Coronary artery (tissue), 2 donors: Measurements from ENCODE around the gene SORL1-AS1.

Experiments used
- DNase-seq: peaks from one replicate; pipeline ENCODE4 v3.0.0-alpha.2; 2017; ENCODE audit warnings: low spot score
- H3K27ac ChIP-seq, 2 donors: fragments of 200-600 bp; sonication (generic); one replicate each; pipeline ENCODE4 v1.5.1; 2016 to 2019
- H3K4me3 ChIP-seq: fragments of 200-600 bp; sonication (generic); 2 replicates; pipeline ENCODE4 v1.5.1; 2016; ENCODE audit warnings: mild to moderate bottlenecking, moderate library complexity
- CTCF ChIP-seq: fragments of 200-600 bp; sonication (generic); IDR thresholded peaks from one replicate; pipeline ENCODE4 v1.5.1; 2019; ENCODE audit warnings: antibody characterized with exemption

The SORL1-AS1 gene

GRCh38 chr11:121393855-121394254, 58.9 kb downstream of the SORL1-AS1 start:
- no peak for DNase-seq
- H3K27ac ChIP-seq = no peak overlapping the region
- no peak overlapping the region for H3K4me3 ChIP-seq
- no peak for TF ChIP-seq CTCF

GRCh38 chr11:121391914-121392313, 60.9 kb downstream of the SORL1-AS1 start:
- Histone ChIP-seq H3K27ac (no peak overlapping the region), H3K4me3 (no peak overlapping the region)
- TF ChIP-seq CTCF = no peak
- no peak for DNase-seq

- no peak overlapping the region for H3K4me3 ChIP-seq
- TF ChIP-seq CTCF = no peak
- no peak for DNase-seq
- H3K27ac ChIP-seq = no peak overlapping the region
These were observed 63.1 kb downstream of the SORL1-AS1 start for GRCh38 chr11:121389651-121390050.
